ENCODE results near the gene APOH. TPM values are rescaled to one million over a fixed set of nuclear protein-coding genes. Genes with fewer than 3 reads are reported as not detected.

Gene APOH
- total and polyA plus RNA-seq, 2 of the 8 experiments (the other 6 are each of a cell fraction or from before 2014, with no cell fraction given): not detected

DNA sequence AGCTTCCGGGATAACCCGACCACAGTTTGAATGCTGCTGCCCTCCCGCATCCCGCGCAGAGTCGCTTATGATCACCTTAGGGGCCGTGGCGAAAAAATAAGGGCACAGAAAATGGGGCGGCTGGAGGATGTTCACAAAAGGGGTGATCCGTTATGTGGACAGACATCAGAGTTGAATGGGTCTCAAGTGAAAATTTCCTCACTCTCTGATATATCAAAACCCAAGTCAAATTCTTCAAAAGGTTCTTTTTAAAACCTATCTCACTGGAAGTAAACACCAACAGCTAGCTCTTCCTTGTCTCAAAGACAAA, 36.9 kb downstream of the APOH start (continued):
- TF ChIP-seq TEAD4 (IDR thresholded peaks at IDR 0.05; ENCODE audit: low read depth, low read length) (no peak), CBX8 (IDR thresholded peaks at IDR 0.05; ENCODE audit: borderline replicate concordance, low read depth, low read length) (no peak)

Measured in H1 (cell line).